Measurements from ENCODE around the gene FAM171A1. TPM values are rescaled to one million over a fixed set of nuclear protein-coding genes. Genes with fewer than 3 reads are reported as not detected.
"Not testable (repeated sequence)": the region's sequence is repeated elsewhere in the genome, so short reads cannot be mapped to it uniquely, and the experiment has no call there.

Gene FAM171A1
- total RNA-seq, 2 donors from 2014 or later: 16.3 to 24.2 TPM

GRCh38 chr10:15411010-15411409, 39.9 kb upstream of the FAM171A1 start:
- no peak for DNase-seq (ENCODE audit: low spot score)
- TF ChIP-seq POLR2A (IDR thresholded peaks at IDR 0.05): no peak
- no peak for TF ChIP-seq POLR2AphosphoS5 (IDR thresholded peaks at IDR 0.05)
- TF ChIP-seq, protein P1, sequence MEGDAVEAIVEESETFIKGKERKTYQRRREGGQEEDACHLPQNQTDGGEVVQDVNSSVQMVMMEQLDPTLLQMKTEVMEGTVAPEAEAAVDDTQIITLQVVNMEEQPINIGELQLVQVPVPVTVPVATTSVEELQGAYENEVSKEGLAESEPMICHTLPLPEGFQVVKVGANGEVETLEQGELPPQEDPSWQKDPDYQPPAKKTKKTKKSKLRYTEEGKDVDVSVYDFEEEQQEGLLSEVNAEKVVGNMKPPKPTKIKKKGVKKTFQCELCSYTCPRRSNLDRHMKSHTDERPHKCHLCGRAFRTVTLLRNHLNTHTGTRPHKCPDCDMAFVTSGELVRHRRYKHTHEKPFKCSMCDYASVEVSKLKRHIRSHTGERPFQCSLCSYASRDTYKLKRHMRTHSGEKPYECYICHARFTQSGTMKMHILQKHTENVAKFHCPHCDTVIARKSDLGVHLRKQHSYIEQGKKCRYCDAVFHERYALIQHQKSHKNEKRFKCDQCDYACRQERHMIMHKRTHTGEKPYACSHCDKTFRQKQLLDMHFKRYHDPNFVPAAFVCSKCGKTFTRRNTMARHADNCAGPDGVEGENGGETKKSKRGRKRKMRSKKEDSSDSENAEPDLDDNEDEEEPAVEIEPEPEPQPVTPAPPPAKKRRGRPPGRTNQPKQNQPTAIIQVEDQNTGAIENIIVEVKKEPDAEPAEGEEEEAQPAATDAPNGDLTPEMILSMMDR (IDR thresholded peaks at IDR 0.05): no peak
- no peak overlapping the region for H3K4me3 ChIP-seq
- no peaks in the 10 kb centered on the region for H3K36me3 ChIP-seq
- H3K27me3 ChIP-seq (replicated peaks; ENCODE audit: insufficient read depth): no peaks in the 10 kb centered on the region
- 54% methylated on average over 4 of the region's 4 CpGs for WGBS
- H3K4me1 ChIP-seq (replicated peaks): no peaks in the 10 kb centered on the region
- H3K9me3 ChIP-seq: no peaks in the 10 kb centered on the region
- intact Hi-C loops (cut with DNase I): no loop called here
- H3K27ac ChIP-seq: no peak overlapping the region

DNA sequence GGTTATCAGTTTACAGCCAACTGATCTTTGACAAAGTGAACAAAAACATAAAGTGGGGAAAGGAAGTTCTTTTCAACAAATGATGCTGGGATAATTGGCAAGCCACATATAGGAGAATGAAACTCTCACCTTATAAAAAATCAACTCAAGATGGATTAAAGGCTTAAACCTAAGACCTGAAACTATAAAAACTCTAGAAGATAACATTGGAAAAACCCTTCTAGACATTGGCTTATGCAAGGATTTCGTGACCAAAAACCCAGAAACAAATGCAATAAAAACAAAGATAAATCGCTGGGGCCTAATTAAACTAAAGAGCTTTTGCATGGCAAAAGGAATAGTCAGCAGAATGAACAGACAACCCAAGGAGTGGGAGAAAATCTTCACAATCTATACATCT, 38.3 kb upstream of the FAM171A1 start:
- H3K4me3 ChIP-seq; intact Hi-C loops (cut with DNase I); H3K4me1 ChIP-seq (replicated peaks); H3K36me3 ChIP-seq; H3K27me3 ChIP-seq (replicated peaks; ENCODE audit: insufficient read depth); DNase-seq (ENCODE audit: low spot score); H3K27ac ChIP-seq; H3K9me3 ChIP-seq: not testable (repeated sequence)
- WGBS: 70% methylated on average over 2 of the region's 2 CpGs

DNA sequence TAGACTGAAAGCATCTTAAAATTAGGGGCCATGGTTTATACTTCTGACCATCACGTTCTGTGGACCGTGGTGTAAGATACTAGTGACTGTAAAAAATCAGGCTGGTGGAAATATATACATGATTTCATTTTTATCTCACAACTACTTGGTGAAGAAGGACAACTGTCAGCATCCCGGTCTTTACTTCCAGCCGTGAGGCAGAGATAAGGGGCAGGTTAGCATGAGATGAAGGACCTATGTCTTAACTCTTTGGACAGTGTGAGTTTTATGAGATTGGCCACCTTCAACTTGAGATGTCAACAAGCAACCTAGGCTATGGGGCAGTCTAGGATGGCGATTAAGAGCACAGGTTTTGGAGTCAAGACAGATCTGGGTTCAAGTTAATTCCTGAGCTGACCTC, 37.5 kb upstream of the FAM171A1 start:
- Histone ChIP-seq H3K36me3 (no peaks in the 10 kb centered on the region), H3K4me1 (replicated peaks) (no peaks in the 10 kb centered on the region), H3K9me3 (no peaks in the 10 kb centered on the region), H3K27ac (no peak overlapping the region), H3K27me3 (replicated peaks; ENCODE audit: insufficient read depth) (no peaks in the 10 kb centered on the region), H3K4me3 (no peak overlapping the region)
- 91% methylated on average over 5 of the region's 5 CpGs for WGBS
- TF ChIP-seq POLR2AphosphoS5 (IDR thresholded peaks at IDR 0.05) (no peak), POLR2A (IDR thresholded peaks at IDR 0.05) (no peak)
- TF ChIP-seq, protein P1 (IDR thresholded peaks at IDR 0.05): no peak
- intact Hi-C loops (cut with DNase I): no loop called here
- DNase-seq (ENCODE audit: low spot score): no peak

DNA sequence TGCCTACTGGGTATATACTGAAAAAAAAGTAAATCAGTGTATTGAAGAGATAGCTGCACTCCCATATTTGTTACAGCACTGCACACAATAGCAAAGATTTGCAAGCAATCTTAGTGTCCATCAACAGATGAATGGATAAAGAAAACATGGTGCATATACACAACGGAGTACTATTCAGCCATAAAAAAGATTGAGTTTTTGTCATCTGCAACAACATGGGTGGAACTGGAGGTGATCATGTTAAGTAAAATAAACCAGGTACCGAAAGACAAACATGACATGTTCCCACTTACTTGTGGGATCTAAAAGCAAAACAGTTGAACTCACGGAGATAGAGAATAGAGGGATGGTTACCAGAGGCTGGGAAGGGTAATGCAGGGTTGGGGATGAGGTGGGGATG, 34.2 kb upstream of the FAM171A1 start:
- no peak for DNase-seq (ENCODE audit: low spot score)
- intact Hi-C loops (cut with DNase I): no loop called here

DNA sequence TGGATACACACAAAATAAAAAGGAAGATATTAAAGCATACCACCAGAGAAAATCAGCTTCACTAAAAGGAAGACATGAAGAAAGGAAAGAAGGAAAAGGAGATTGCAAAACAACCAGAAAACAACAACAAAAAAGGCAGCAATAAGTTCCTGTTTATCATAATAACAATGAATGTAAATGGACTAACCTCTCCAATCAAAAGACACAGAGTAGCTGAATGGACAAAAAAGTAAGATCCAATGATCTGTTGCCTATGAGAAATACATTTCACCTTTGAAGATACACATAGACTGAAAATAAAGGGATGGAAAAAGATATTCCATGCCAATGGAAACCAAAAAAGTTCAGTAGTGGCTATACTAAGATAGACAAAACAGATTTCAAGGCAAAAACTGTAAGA, 30.3 kb upstream of the FAM171A1 start:
- no peaks in the 10 kb centered on the region for H3K27me3 ChIP-seq (replicated peaks; ENCODE audit: insufficient read depth)
- no peak overlapping the region for H3K4me3 ChIP-seq
- H3K27ac ChIP-seq: no peak overlapping the region
- H3K9me3 ChIP-seq: no peaks in the 10 kb centered on the region
- H3K36me3 ChIP-seq: no peaks in the 10 kb centered on the region
- no peak for DNase-seq (ENCODE audit: low spot score)
- no peaks in the 10 kb centered on the region for H3K4me1 ChIP-seq (replicated peaks)
- intact Hi-C loops (cut with DNase I): no loop called here
- TF ChIP-seq POLR2A (IDR thresholded peaks at IDR 0.05) (no peak), POLR2AphosphoS5 (IDR thresholded peaks at IDR 0.05) (no peak)
- TF ChIP-seq, protein P1 (IDR thresholded peaks at IDR 0.05): no peak

More for the DNA sequence above, 34.2 kb upstream of the FAM171A1 start:
- H3K27ac ChIP-seq: no peak overlapping the region
- whole genome bisulfite sequencing: 98% methylated on average over 3 of the region's 3 CpGs
- TF ChIP-seq, protein P1 (IDR thresholded peaks at IDR 0.05): no peak
- no peak for TF ChIP-seq POLR2A (IDR thresholded peaks at IDR 0.05)
- no peak for TF ChIP-seq POLR2AphosphoS5 (IDR thresholded peaks at IDR 0.05)
- H3K27me3 ChIP-seq (replicated peaks; ENCODE audit: insufficient read depth): no peaks in the 10 kb centered on the region
- no peaks in the 10 kb centered on the region for H3K36me3 ChIP-seq
- no peaks in the 10 kb centered on the region for H3K4me1 ChIP-seq (replicated peaks)
- no peak overlapping the region for H3K4me3 ChIP-seq
- H3K9me3 ChIP-seq: no peaks in the 10 kb centered on the region

GRCh38 chr10:15400461-15400860, 29.4 kb upstream of the FAM171A1 start:
- H3K27me3 ChIP-seq (replicated peaks; ENCODE audit: insufficient read depth); DNase-seq (ENCODE audit: low spot score); H3K27ac ChIP-seq; H3K9me3 ChIP-seq; H3K4me3 ChIP-seq; H3K36me3 ChIP-seq; intact Hi-C loops (cut with DNase I); H3K4me1 ChIP-seq (replicated peaks): not testable (repeated sequence)

Measured in prostate gland (tissue), 2 donors.